Liver (tissue), 9 donors: ENCODE data around the gene CD300LB. TPM values are rescaled to one million over a fixed set of nuclear protein-coding genes. Genes with fewer than 3 reads are reported as not detected.

Experiments used
- DNase-seq: peaks from one replicate; pipeline ENCODE4 v3.0.0-alpha.2; 2017; ENCODE audit warnings: low spot score
- H3K27ac ChIP-seq, 2 donors: one replicate each; pipeline ENCODE4 v1.7.0; 2013; ENCODE audit warnings: inconsistent platforms in 2 of 2, low read length in 2 of 2, control low read depth in 1 of 2, low read depth in 1 of 2, mild to moderate bottlenecking in 1 of 2
- H3K27me3 ChIP-seq, 4 donors: one replicate each; pipeline versions ENCODE4 v1.6.1 to v1.7.0; 2013; ENCODE audit warnings: low read length in 3 of 4, inconsistent platforms in 1 of 4, mild to moderate bottlenecking in 1 of 4, moderate library complexity in 1 of 4; ENCODE audit not compliant: control insufficient read depth in 4 of 4, insufficient read depth in 4 of 4
- H3K36me3 ChIP-seq, 4 donors: one replicate each; pipeline versions ENCODE4 v1.6.1 to v1.7.0; 2013; ENCODE audit warnings: low read length in 3 of 4, mild to moderate bottlenecking in 3 of 4, low read depth in 1 of 4, moderate library complexity in 1 of 4; ENCODE audit not compliant: control insufficient read depth in 4 of 4, insufficient read depth in 3 of 4
- H3K4me1 ChIP-seq, 4 donors: one replicate each; pipeline versions ENCODE4 v1.6.1 to v1.7.0; 2013; ENCODE audit warnings: low read length in 3 of 4, mild to moderate bottlenecking in 3 of 4, moderate library complexity in 1 of 4; ENCODE audit not compliant: control insufficient read depth in 4 of 4, insufficient read depth in 4 of 4
- H3K4me3 ChIP-seq, 3 donors: one replicate each; pipeline versions ENCODE4 v1.6.1 to v1.7.0; 2013; ENCODE audit warnings: low read length in 3 of 3, control low read depth in 1 of 3, low read depth in 1 of 3, mild to moderate bottlenecking in 1 of 3
- H3K9ac ChIP-seq, 2 donors: one replicate each; pipeline ENCODE4 v1.7.0; 2013; ENCODE audit warnings: low read length in 2 of 2, mild to moderate bottlenecking in 2 of 2, moderate library complexity in 2 of 2, control low read depth in 1 of 2, low read depth in 1 of 2
- H3K9me3 ChIP-seq, 4 donors: one replicate each; pipeline versions ENCODE4 v1.6.1 to v1.7.0; 2013; ENCODE audit warnings: low read length in 3 of 4; ENCODE audit not compliant: control insufficient read depth in 4 of 4
- ATF3 ChIP-seq: IDR thresholded peaks from 2 replicates; pipeline ENCODE4 v1.6.1; 2016; ENCODE audit warnings: antibody characterized with exemption
- CTCF ChIP-seq: fragments of 150-350 bp; IDR thresholded peaks from 2 replicates; pipeline ENCODE4 v1.5.1; 2017; ENCODE audit warnings: improper control_type of control experiment, low read depth, low read length; ENCODE audit not compliant: missing input control
- EGR1 ChIP-seq, 2 donors: IDR thresholded peaks; 2 replicates each; pipeline ENCODE4 v1.6.1; 2016 to 2018; ENCODE audit warnings: antibody characterized with exemption in 2 of 2, low read depth in 2 of 2
- FOXA1 ChIP-seq: IDR thresholded peaks from 2 replicates; pipeline ENCODE4 v1.6.1; 2016; ENCODE audit warnings: antibody characterized with exemption
- FOXA2 ChIP-seq: IDR thresholded peaks from 2 replicates; pipeline ENCODE4 v1.6.1; 2016; ENCODE audit warnings: antibody characterized with exemption
- GABPA ChIP-seq, 2 donors: IDR thresholded peaks in 1 of 2; conservative IDR thresholded peaks in 1 of 2; 2 replicates each; pipeline ENCODE4 v1.6.1; 2016; ENCODE audit warnings: antibody characterized with exemption in 2 of 2, mild to moderate bottlenecking in 1 of 2, moderate library complexity in 1 of 2
- HNF4A ChIP-seq, 2 donors: conservative IDR thresholded peaks; 2 replicates each; pipeline ENCODE4 v1.6.1; 2016; ENCODE audit warnings: antibody characterized with exemption in 2 of 2, mild to moderate bottlenecking in 2 of 2
- HNF4G ChIP-seq: IDR thresholded peaks from 2 replicates; pipeline ENCODE4 v1.6.1; 2016; ENCODE audit warnings: antibody characterized with exemption
- JUND ChIP-seq, 2 donors: IDR thresholded peaks; 2 replicates each; pipeline ENCODE4 v1.6.1; 2016; ENCODE audit warnings: antibody characterized with exemption in 2 of 2
- MAX ChIP-seq: IDR thresholded peaks from 2 replicates; pipeline ENCODE4 v1.6.1; 2016; ENCODE audit warnings: antibody characterized with exemption
- NR2F2 ChIP-seq: IDR thresholded peaks from 2 replicates; pipeline ENCODE4 v1.6.1; 2016; ENCODE audit warnings: antibody characterized with exemption
- RAD21 ChIP-seq, 2 donors: IDR thresholded peaks; 2 replicates each; pipeline ENCODE4 v1.6.1; 2016; ENCODE audit warnings: antibody characterized with exemption in 2 of 2, mild to moderate bottlenecking in 2 of 2
- REST ChIP-seq: IDR thresholded peaks from 2 replicates; pipeline ENCODE4 v1.6.1; 2016; ENCODE audit warnings: antibody characterized with exemption, mild to moderate bottlenecking
- RXRA ChIP-seq, 2 donors: IDR thresholded peaks; 2 replicates each; pipeline ENCODE4 v1.6.1; 2017 to 2018; ENCODE audit warnings: antibody characterized with exemption in 2 of 2, mild to moderate bottlenecking in 1 of 2
- TAF1 ChIP-seq: conservative IDR thresholded peaks from 2 replicates; pipeline ENCODE4 v1.6.1; 2016; ENCODE audit warnings: antibody characterized with exemption, mild to moderate bottlenecking
- YY1 ChIP-seq: IDR thresholded peaks from 2 replicates; pipeline ENCODE4 v1.6.1; 2016; ENCODE audit warnings: antibody characterized with exemption, mild to moderate bottlenecking
- ZBTB33 ChIP-seq: IDR thresholded peaks from 2 replicates; pipeline ENCODE4 v1.6.1; 2016; ENCODE audit warnings: antibody characterized with exemption
- WGBS: extraction: QIAGEN DNeasy Blood & Tissue Kit; methylation state at CpG from one replicate; pipeline ENCODE4 v1.1.7; 2013; 5-methylcytosine and 5-hydroxymethylcytosine counted together
- polyA plus RNA-seq, 2 donors: library from polyadenylated mRNA; stranded (reverse) in 1 of 2; unstranded in 1 of 2; fragments of 200-250 nt in 1 of 2; fragments of >200 nt in 1 of 2; fragmentation: Nextera tagmentation in 1 of 2; extraction: Ambion mirVana in 1 of 2; gene quantifications; one replicate each; pipeline versions ENCODE4 v1.2.1 to v1.2.3, GENCODE V29; 2013 to 2015
- total RNA-seq, 2 donors: library from RNA; depleted of rRNA; stranded (reverse); fragments of >200 nt; gene quantifications; one replicate each; pipeline ENCODE4 v1.2.3, GENCODE V29; 2014
- donor health status: healthy.
- donor health status: healthy.
- donor health status: healthy.
- donor health status: healthy.
- donor health status: healthy.

The CD300LB gene
- total and polyA plus RNA-seq, 4 donors = 0.08 to 0.33 (median 0.09) TPM; not detected in 1

GRCh38 chr17:74529243-74529642, 2.0 kb downstream of the CD300LB start:
- Histone ChIP-seq H3K4me3 (no peak overlapping the region), H3K9ac (no peak overlapping the region), H3K27me3 (peaks cover 0 to 3% (median 0%) of the 10 kb centered on the region in 4 donors), H3K4me1 (no peaks in the 10 kb centered on the region), H3K9me3 (no peaks in the 10 kb centered on the region), H3K27ac (no peak overlapping the region), H3K36me3 (no peaks in the 10 kb centered on the region)
- TF ChIP-seq TAF1 = no peak
- TF ChIP-seq MAX = no peak
- TF ChIP-seq HNF4G = no peak
- no peak for TF ChIP-seq JUND (IDR thresholded peaks at IDR 0.05)
- no peak for TF ChIP-seq GABPA (IDR thresholded peaks at IDR 0.05 in 1 of 2, conservative IDR thresholded peaks at IDR 0.05 in 1 of 2)
- TF ChIP-seq NR2F2 = no peak
- TF ChIP-seq RXRA (IDR thresholded peaks at IDR 0.05) = no peak
- no peak for TF ChIP-seq ZBTB33
- TF ChIP-seq FOXA1 = no peak
- TF ChIP-seq RAD21 (IDR thresholded peaks at IDR 0.05) = no peak
- TF ChIP-seq CTCF = no peak
- no peak for TF ChIP-seq EGR1 (IDR thresholded peaks at IDR 0.05; ENCODE audit: low read depth in 2 of 2)
- TF ChIP-seq REST = no peak
- TF ChIP-seq YY1 = no peak
- no peak for TF ChIP-seq HNF4A (conservative IDR thresholded peaks at IDR 0.05)
- TF ChIP-seq ATF3 = no peak
- TF ChIP-seq FOXA2 = no peak
- 68% methylated on average over 5 of the region's 5 CpGs for WGBS
- DNase-seq = peak; percentile 22
